Measurements from ENCODE around the gene RNF14. TPM values are rescaled to one million over a fixed set of nuclear protein-coding genes. Genes with fewer than 3 reads are reported as not detected.

RNF14 gene
- total RNA-seq, 2 donors from 2014 or later = 27.5 to 33.0 TPM

- no peak overlapping the region for H3K4me3 Mint-ChIP-seq
Measured at GRCh38 chr5:141994511-141995136, 25.7 kb downstream of the RNF14 start.

GRCh38 chr5:141995656-141996055 is 26.8 kb downstream of the RNF14 start:
- TF ChIP-seq CTCF (conservative IDR thresholded peaks at IDR 0.05) = no peak
- WGBS, 2 experiments (ENCODE audit: insufficient coverage in 1 of 2, insufficient read length in 1 of 2) = 89 to 95% methylated on average over 1 to 3 of the region's 3 CpGs
- H3K36me3 Mint-ChIP-seq (ENCODE audit: low read depth) = peaks cover 64% of the 10 kb centered on the region
- peaks cover 8% of the 10 kb centered on the region for H3K9me3 Mint-ChIP-seq
- DNase-seq = no peak
- H3K4me1 Mint-ChIP-seq = no peaks in the 10 kb centered on the region
- Histone ChIP-seq H3K9me3 (ENCODE audit: control insufficient read depth, low read length) (peaks cover 10% of the 10 kb centered on the region), H3K27ac (ENCODE audit: low read depth, low read length) (no peak overlapping the region), H3K4me1 (ENCODE audit: control insufficient read depth, insufficient read depth, low read length) (no peaks in the 10 kb centered on the region), H3K36me3 (ENCODE audit: control insufficient read depth, insufficient read depth, low read length) (peaks cover 65% of the 10 kb centered on the region), H3K9ac (ENCODE audit: extremely low read depth, low read length, poor library complexity, severe bottlenecking) (no peak overlapping the region), H3K27me3 (ENCODE audit: control insufficient read depth, insufficient read depth, low read length, poor library complexity, severe bottlenecking) (no peaks in the 10 kb centered on the region), H3K4me3 (ENCODE audit: low read length) (no peak overlapping the region)
- H3K27me3 Mint-ChIP-seq (ENCODE audit: insufficient read depth) = no peaks in the 10 kb centered on the region
- H3K27ac Mint-ChIP-seq = no peak overlapping the region
- H3K4me3 Mint-ChIP-seq = no peak overlapping the region

More at GRCh38 chr5:141994511-141995136, 25.7 kb downstream of the RNF14 start:
- no peaks in the 10 kb centered on the region for H3K4me1 Mint-ChIP-seq
- TF ChIP-seq CTCF (conservative IDR thresholded peaks at IDR 0.05) = no peak
- peaks cover 59% of the 10 kb centered on the region for H3K36me3 Mint-ChIP-seq (ENCODE audit: low read depth)
- peaks cover 1% of the 10 kb centered on the region for H3K9me3 Mint-ChIP-seq
- no peaks in the 10 kb centered on the region for H3K27me3 Mint-ChIP-seq (ENCODE audit: insufficient read depth)
- H3K27ac Mint-ChIP-seq = peak overlapping the region; percentile 8
- H3K27me3 ChIP-seq (ENCODE audit: control insufficient read depth, insufficient read depth, low read length, poor library complexity, severe bottlenecking) = no peaks in the 10 kb centered on the region
- no peak for DNase-seq
- H3K36me3 ChIP-seq (ENCODE audit: control insufficient read depth, insufficient read depth, low read length) = peaks cover 69% of the 10 kb centered on the region
- H3K4me3 ChIP-seq (ENCODE audit: low read length) = no peak overlapping the region
- WGBS, 2 experiments (ENCODE audit: insufficient coverage in 1 of 2, insufficient read length in 1 of 2) = 68 to 70% methylated on average over 4 of the region's 4 CpGs
- H3K27ac ChIP-seq (ENCODE audit: low read depth, low read length) = no peak overlapping the region
- no peaks in the 10 kb centered on the region for H3K4me1 ChIP-seq (ENCODE audit: control insufficient read depth, insufficient read depth, low read length)
- peaks cover 10% of the 10 kb centered on the region for H3K9me3 ChIP-seq (ENCODE audit: control insufficient read depth, low read length)
- no peak overlapping the region for H3K9ac ChIP-seq (ENCODE audit: extremely low read depth, low read length, poor library complexity, severe bottlenecking)

GRCh38 chr5:141997358-141997960 is 28.6 kb downstream of the RNF14 start:
- Mint-ChIP-seq H3K4me3 (no peak overlapping the region), H3K4me1 (no peaks in the 10 kb centered on the region), H3K9me3 (peaks cover 8% of the 10 kb centered on the region), H3K36me3 (ENCODE audit: low read depth) (peaks cover 67% of the 10 kb centered on the region), H3K27ac (no peak overlapping the region), H3K27me3 (ENCODE audit: insufficient read depth) (no peaks in the 10 kb centered on the region)
- Histone ChIP-seq H3K9ac (ENCODE audit: extremely low read depth, low read length, poor library complexity, severe bottlenecking) (no peak overlapping the region), H3K27ac (ENCODE audit: low read depth, low read length) (no peak overlapping the region), H3K27me3 (ENCODE audit: control insufficient read depth, insufficient read depth, low read length, poor library complexity, severe bottlenecking) (no peaks in the 10 kb centered on the region), H3K4me3 (ENCODE audit: low read length) (no peak overlapping the region), H3K4me1 (ENCODE audit: control insufficient read depth, insufficient read depth, low read length) (no peaks in the 10 kb centered on the region), H3K9me3 (ENCODE audit: control insufficient read depth, low read length) (peaks cover 10% of the 10 kb centered on the region), H3K36me3 (ENCODE audit: control insufficient read depth, insufficient read depth, low read length) (peaks cover 76% of the 10 kb centered on the region)
- WGBS, 2 experiments (ENCODE audit: insufficient coverage in 1 of 2, insufficient read length in 1 of 2) = 69 to 78% methylated on average over 4 to 6 of the region's 6 CpGs
- no peak for DNase-seq
- no peak for TF ChIP-seq CTCF (conservative IDR thresholded peaks at IDR 0.05)
